DMS53 treated with DMSO at 0.1 percent for 48 hours (cell line): ENCODE data around the gene ZCCHC2.

Source experiments
- DNase-seq: peaks from one replicate; lab custom pipeline; 2025; ENCODE audit not compliant: unreplicated experiment; lab: John Stamatoyannopoulos, UW

ZCCHC2 gene

GRCh38 chr18:62605685-62606084, 82.9 kb downstream of the ZCCHC2 start:
- no peak for DNase-seq

GRCh38 chr18:62606106-62606505, 83.3 kb downstream of the ZCCHC2 start:
- no peak for DNase-seq

GRCh38 chr18:62607302-62607701, 84.5 kb downstream of the ZCCHC2 start:
- DNase-seq, result no peak

GRCh38 chr18:62607708-62608428, 85.0 kb downstream of the ZCCHC2 start:
- no peak for DNase-seq

GRCh38 chr18:62609764-62610163, 86.9 kb downstream of the ZCCHC2 start:
- DNase-seq, result no peak

- no peak for DNase-seq
These were observed 87.5 kb downstream of the ZCCHC2 start for GRCh38 chr18:62610351-62610700.

- peak; percentile 37 for DNase-seq
These were observed 88.0 kb downstream of the ZCCHC2 start for GRCh38 chr18:62610701-62611411.

- no peak for DNase-seq
These were observed 88.8 kb downstream of the ZCCHC2 start for GRCh38 chr18:62611453-62612288.

- DNase-seq, result no peak
These were observed 89.4 kb downstream of the ZCCHC2 start for GRCh38 chr18:62612289-62612645.

- DNase-seq, result no peak
These were observed 90.0 kb downstream of the ZCCHC2 start for GRCh38 chr18:62612776-62613175.

GRCh38 chr18:62614494-62614893, 91.7 kb downstream of the ZCCHC2 start:
- DNase-seq, result no peak

GRCh38 chr18:62616331-62616805, 93.5 kb downstream of the ZCCHC2 start:
- no peak for DNase-seq

GRCh38 chr18:62617793-62618591, 95.2 kb downstream of the ZCCHC2 start:
- no peak for DNase-seq

- DNase-seq, result no peak
These were observed 95.9 kb downstream of the ZCCHC2 start for GRCh38 chr18:62618735-62619134.

- no peak for DNase-seq
These were observed 98.7 kb downstream of the ZCCHC2 start for GRCh38 chr18:62621546-62621945.

GRCh38 chr18:62625019-62625418, 102.2 kb downstream of the ZCCHC2 start:
- DNase-seq, result no peak
